ENCODE data around the gene ESPNL. TPM values are rescaled to one million over a fixed set of nuclear protein-coding genes. Genes with fewer than 3 reads are reported as not detected.

ESPNL gene
- total RNA-seq, 4 donors from 2014 or later = 0.14 to 4.4 (median 0.72) TPM

- TF ChIP-seq POLR2AphosphoS5 (IDR thresholded peaks at IDR 0.05) (no peak), POLR2A (IDR thresholded peaks at IDR 0.05) (no peak), EP300 (IDR thresholded peaks at IDR 0.05; ENCODE audit: low read depth) (no peak), CTCF (IDR thresholded peaks at IDR 0.05) (no peak)
- 95% methylated on average over 12 of the region's 12 CpGs; no CpG with 5 or more reads in 1 of the 2 donors for WGBS, 2 donors (ENCODE audit: low coverage in 1 of 2)
- Histone ChIP-seq H3K4me3 (no peak overlapping the region), H3K4me1 (no peaks in the 10 kb centered on the region), H3K36me3 (no peaks in the 10 kb centered on the region), H3K9me3 (no peaks in the 10 kb centered on the region), H3K27me3 (no peaks in the 10 kb centered on the region), H3K27ac (no peak overlapping the region)
- intact Hi-C loops (cut with DNase I; ENCODE audit: low total_unique reads) (no loop called here), in situ Hi-C loops (cut with MboI; ENCODE audit: low pct_ligation_motif_present in 1 of 4, low pct_unique_long_range_greater_than_20kb in 1 of 4, low sequenced_read_pairs in 3 of 4) (no loop called here)
- no peak for DNase-seq
Measured at GRCh38 chr2:238092486-238093035, 7.6 kb upstream of the ESPNL start.

GRCh38 chr2:238093181-238094140 lies 6.7 kb upstream of the ESPNL start:
- no peak for DNase-seq
- Histone ChIP-seq H3K9me3 (no peaks in the 10 kb centered on the region), H3K36me3 (no peaks in the 10 kb centered on the region), H3K4me1 (no peaks in the 10 kb centered on the region), H3K27ac (no peak overlapping the region), H3K27me3 (no peaks in the 10 kb centered on the region), H3K4me3 (no peak overlapping the region)
- in situ Hi-C loops (cut with MboI; ENCODE audit: low pct_ligation_motif_present in 1 of 4, low pct_unique_long_range_greater_than_20kb in 1 of 4, low sequenced_read_pairs in 3 of 4) (no loop called here), intact Hi-C loops (cut with DNase I; ENCODE audit: low total_unique reads) (no loop called here)
- 89 to 100% methylated on average over 1 to 26 of the region's 26 CpGs for WGBS, 2 donors (ENCODE audit: low coverage in 1 of 2)
- TF ChIP-seq POLR2A (IDR thresholded peaks at IDR 0.05) = no peak
- TF ChIP-seq CTCF (IDR thresholded peaks at IDR 0.05) = no peak
- TF ChIP-seq EP300 (IDR thresholded peaks at IDR 0.05; ENCODE audit: low read depth) = no peak
- no peak for TF ChIP-seq POLR2AphosphoS5 (IDR thresholded peaks at IDR 0.05)

GRCh38 chr2:238094438-238095022 lies 5.6 kb upstream of the ESPNL start:
- TF ChIP-seq CTCF (IDR thresholded peaks at IDR 0.05) (no peak), EP300 (IDR thresholded peaks at IDR 0.05; ENCODE audit: low read depth) (no peak), POLR2AphosphoS5 (IDR thresholded peaks at IDR 0.05) (no peak), POLR2A (IDR thresholded peaks at IDR 0.05) (no peak)
- H3K27ac ChIP-seq = no peak overlapping the region
- H3K36me3 ChIP-seq = no peaks in the 10 kb centered on the region
- no peaks in the 10 kb centered on the region for H3K9me3 ChIP-seq
- no peaks in the 10 kb centered on the region for H3K27me3 ChIP-seq
- no peak overlapping the region for H3K4me3 ChIP-seq
- intact Hi-C loops (cut with DNase I; ENCODE audit: low total_unique reads) (no loop called here), in situ Hi-C loops (cut with MboI; ENCODE audit: low pct_ligation_motif_present in 1 of 4, low pct_unique_long_range_greater_than_20kb in 1 of 4, low sequenced_read_pairs in 3 of 4) (no loop called here)
- peaks cover 0 to 10% (median 0%) of the 10 kb centered on the region in 4 donors for H3K4me1 ChIP-seq
- DNase-seq = no peak
- WGBS, 2 donors (ENCODE audit: low coverage in 1 of 2) = 92% methylated on average over 2 to 17 of the region's 17 CpGs

GRCh38 chr2:238095143-238095542 lies 5.0 kb upstream of the ESPNL start:
- WGBS, 2 donors (ENCODE audit: low coverage in 1 of 2) = 90% methylated on average over 7 of the region's 7 CpGs; no CpG with 5 or more reads in 1 of the 2 donors
- no peaks in the 10 kb centered on the region for H3K36me3 ChIP-seq
- intact Hi-C loops (cut with DNase I; ENCODE audit: low total_unique reads) = no loop called here
- H3K4me1 ChIP-seq = peaks cover 0 to 12% (median 0%) of the 10 kb centered on the region in 4 donors
- no peak for TF ChIP-seq CTCF (IDR thresholded peaks at IDR 0.05)
- TF ChIP-seq EP300 (IDR thresholded peaks at IDR 0.05; ENCODE audit: low read depth) = no peak
- no peak for TF ChIP-seq POLR2AphosphoS5 (IDR thresholded peaks at IDR 0.05)
- no peak for TF ChIP-seq POLR2A (IDR thresholded peaks at IDR 0.05)
- no peaks in the 10 kb centered on the region for H3K9me3 ChIP-seq
- in situ Hi-C loops (cut with MboI; ENCODE audit: low pct_ligation_motif_present in 1 of 4, low pct_unique_long_range_greater_than_20kb in 1 of 4, low sequenced_read_pairs in 3 of 4) = no loop called here
- no peak overlapping the region for H3K4me3 ChIP-seq
- no peaks in the 10 kb centered on the region for H3K27me3 ChIP-seq
- no peak overlapping the region for H3K27ac ChIP-seq
- no peak for DNase-seq

All from transverse colon (tissue), 4 donors.